GM18526 (cell line): ENCODE data around the gene METTL18.
A peak's percentile ranks its signal among the peaks of the same experiment; 100 is the strongest.

Source experiments
- POLR2A ChIP-seq: IDR thresholded peaks from 3 replicates; pipeline ENCODE4 v1.6.1; 2011; ENCODE audit not compliant: insufficient read length; ENCODE audit errors: extremely low read depth

The METTL18 gene

GRCh38 chr1:169794530-169795416 is at the start of gene METTL18:
Gene METTL18 (minus strand): TSS chr1:169794907. CDS start chr1:169793695, 1,212 bp downstream.
- TF ChIP-seq POLR2A, result peak; percentile 67

- no peak for TF ChIP-seq POLR2A
These were observed 44.2 kb upstream of the METTL18 start for GRCh38 chr1:169838942-169839341.

GRCh38 chr1:169836198-169836597 is 41.5 kb upstream of the METTL18 start:
- TF ChIP-seq POLR2A, result no peak

- no peak for TF ChIP-seq POLR2A
These were observed 40.9 kb upstream of the METTL18 start for GRCh38 chr1:169835647-169836046.

GRCh38 chr1:169834869-169835268 is 40.2 kb upstream of the METTL18 start:
- no peak for TF ChIP-seq POLR2A

GRCh38 chr1:169833179-169833901 is 38.6 kb upstream of the METTL18 start:
- no peak for TF ChIP-seq POLR2A

- TF ChIP-seq POLR2A, result no peak
These were observed 35.0 kb upstream of the METTL18 start for GRCh38 chr1:169829671-169830070.

- TF ChIP-seq POLR2A, result no peak
These were observed 29.4 kb upstream of the METTL18 start for GRCh38 chr1:169824153-169824552.

- TF ChIP-seq POLR2A, result no peak
These were observed 26.8 kb upstream of the METTL18 start for GRCh38 chr1:169821500-169821899.

- TF ChIP-seq POLR2A, result no peak
These were observed 21.9 kb upstream of the METTL18 start for GRCh38 chr1:169816617-169817016.

- TF ChIP-seq POLR2A, result no peak
These were observed 19.6 kb upstream of the METTL18 start for GRCh38 chr1:169814265-169814664.

GRCh38 chr1:169812131-169812530 is 17.4 kb upstream of the METTL18 start:
- TF ChIP-seq POLR2A, result no peak

- no peak for TF ChIP-seq POLR2A
These were observed 14.8 kb upstream of the METTL18 start for GRCh38 chr1:169809370-169810095.

GRCh38 chr1:169804941-169805340 is 10.2 kb upstream of the METTL18 start:
- TF ChIP-seq POLR2A, result no peak

GRCh38 chr1:169802888-169803287 is 8.2 kb upstream of the METTL18 start:
- TF ChIP-seq POLR2A, result no peak
